NCI-H2081 (cell line): ENCODE data around the gene C1orf87.

ENCODE experiments used
- DNase-seq, 2 experiments: peaks; one replicate each; lab custom pipeline; 2025; lab: John Stamatoyannopoulos, UW

C1orf87 gene

GRCh38 chr1:60073605-60074278 is at the start of gene C1orf87:
Gene C1orf87 (minus strand): TSS chr1:60073770. CDS start chr1:60072643, 1,127 bp downstream.
- DNase-seq, result no peak

GRCh38 chr1:60118085-60118484 is 44.5 kb upstream of the C1orf87 start:
- no peak for DNase-seq

- DNase-seq, result no peak
These were observed 41.3 kb upstream of the C1orf87 start for GRCh38 chr1:60114745-60115318.

- no peak for DNase-seq
These were observed 40.0 kb upstream of the C1orf87 start for GRCh38 chr1:60113596-60113995.

- no peak for DNase-seq
These were observed 39.5 kb upstream of the C1orf87 start for GRCh38 chr1:60113028-60113427.

- no peak for DNase-seq
These were observed 38.1 kb upstream of the C1orf87 start for GRCh38 chr1:60111716-60112115.

- no peak for DNase-seq
These were observed 37.5 kb upstream of the C1orf87 start for GRCh38 chr1:60111118-60111517.

- no peak for DNase-seq
These were observed 34.6 kb upstream of the C1orf87 start for GRCh38 chr1:60108196-60108595.

- no peak for DNase-seq
These were observed 29.6 kb upstream of the C1orf87 start for GRCh38 chr1:60103186-60103585.

- no peak for DNase-seq
These were observed 28.9 kb upstream of the C1orf87 start for GRCh38 chr1:60102267-60103061.

- DNase-seq, result no peak
These were observed 27.9 kb upstream of the C1orf87 start for GRCh38 chr1:60101516-60101915.

GRCh38 chr1:60091195-60091715 is 17.7 kb upstream of the C1orf87 start:
- DNase-seq, result peak; percentile 34 to 39

GRCh38 chr1:60090655-60091054 is 17.1 kb upstream of the C1orf87 start:
- DNase-seq, result no peak

- peak in 1 of 2 experiments; percentile 8 for DNase-seq
These were observed 15.1 kb upstream of the C1orf87 start for GRCh38 chr1:60088620-60089155.

- DNase-seq, result no peak
These were observed 14.1 kb upstream of the C1orf87 start for GRCh38 chr1:60087681-60088080.

GRCh38 chr1:60078182-60078581 is 4.6 kb upstream of the C1orf87 start:
- DNase-seq, result no peak

GRCh38 chr1:60071296-60071695 is 2.3 kb downstream of the C1orf87 start:
- DNase-seq, result no peak

GRCh38 chr1:60069691-60070090 is 3.9 kb downstream of the C1orf87 start:
- no peak for DNase-seq

GRCh38 chr1:60068393-60069045 is 5.1 kb downstream of the C1orf87 start:
- DNase-seq, result peak; percentile 14 to 40

- DNase-seq, result no peak
These were observed 7.6 kb downstream of the C1orf87 start for GRCh38 chr1:60066001-60066400.

- no peak for DNase-seq
These were observed 8.4 kb downstream of the C1orf87 start for GRCh38 chr1:60065199-60065598.

- DNase-seq, result no peak
These were observed 10.0 kb downstream of the C1orf87 start for GRCh38 chr1:60063561-60063960.
